Measurements from ENCODE around the gene PCSK2. TPM values are rescaled to one million over a fixed set of nuclear protein-coding genes. Genes with fewer than 3 reads are reported as not detected.

The PCSK2 gene
- total RNA-seq, 3 donors from 2014 or later (not counting 1 experiment from before 2014, with no cell fraction given) = not detected

GRCh38 chr20:17438436-17439039 is 211.7 kb downstream of the PCSK2 start:
- Mint-ChIP-seq H3K27me3 (ENCODE audit: low read depth in 2 of 2) (peaks cover 16 to 29% of the 10 kb centered on the region in 2 donors), H3K36me3 (no peaks in the 10 kb centered on the region), H3K4me1 (no peaks in the 10 kb centered on the region), H3K27ac (no peak overlapping the region), H3K4me3 (no peak overlapping the region), H3K9me3 (no peaks in the 10 kb centered on the region)
- WGBS (ENCODE audit: insufficient coverage) = 80% methylated on average over 9 of the region's 9 CpGs
- DNase-seq (no peak), ATAC-seq (no peak)
- no peak overlapping the region for H3K27ac ChIP-seq (ENCODE audit: low read length)
- intact Hi-C loops (cut with micrococcal nuclease) = no loop called here
- H3K27me3 ChIP-seq (ENCODE audit: control insufficient read depth, insufficient read depth, low read length) = no peaks in the 10 kb centered on the region
- no peaks in the 10 kb centered on the region for H3K4me1 ChIP-seq (ENCODE audit: control insufficient read depth, insufficient read depth, low read length)
- no peak for TF ChIP-seq CTCF (IDR thresholded peaks at IDR 0.05)
- H3K36me3 ChIP-seq (ENCODE audit: control insufficient read depth, insufficient read depth, low read length) = no peaks in the 10 kb centered on the region
- no peak overlapping the region for H3K4me3 ChIP-seq (ENCODE audit: low read length)
- H3K9me3 ChIP-seq (ENCODE audit: control insufficient read depth, insufficient read depth, low read length) = no peaks in the 10 kb centered on the region

- Mint-ChIP-seq H3K27ac (no peak overlapping the region), H3K36me3 (no peaks in the 10 kb centered on the region), H3K4me1 (no peaks in the 10 kb centered on the region), H3K9me3 (no peaks in the 10 kb centered on the region), H3K27me3 (ENCODE audit: low read depth in 2 of 2) (peaks cover 16 to 41% of the 10 kb centered on the region in 2 donors), H3K4me3 (no peak overlapping the region)
- ATAC-seq (no peak), DNase-seq (no peak)
- WGBS (ENCODE audit: insufficient coverage) = 73% methylated on average over 8 of the region's 8 CpGs
- Histone ChIP-seq H3K27ac (ENCODE audit: low read length) (no peak overlapping the region), H3K27me3 (ENCODE audit: control insufficient read depth, insufficient read depth, low read length) (no peaks in the 10 kb centered on the region), H3K9me3 (ENCODE audit: control insufficient read depth, insufficient read depth, low read length) (no peaks in the 10 kb centered on the region), H3K4me1 (ENCODE audit: control insufficient read depth, insufficient read depth, low read length) (no peaks in the 10 kb centered on the region), H3K36me3 (ENCODE audit: control insufficient read depth, insufficient read depth, low read length) (no peaks in the 10 kb centered on the region), H3K4me3 (ENCODE audit: low read length) (no peak overlapping the region)
- intact Hi-C loops (cut with micrococcal nuclease) = no loop called here
- no peak for TF ChIP-seq CTCF (IDR thresholded peaks at IDR 0.05)
These were observed 212.9 kb downstream of the PCSK2 start for GRCh38 chr20:17439616-17440296.

GRCh38 chr20:17441745-17442144 is 214.9 kb downstream of the PCSK2 start:
- intact Hi-C loops (cut with micrococcal nuclease) = no loop called here
- Mint-ChIP-seq H3K27me3 (ENCODE audit: low read depth in 2 of 2) (peaks cover 22 to 41% of the 10 kb centered on the region in 2 donors), H3K36me3 (no peaks in the 10 kb centered on the region), H3K27ac (no peak overlapping the region), H3K9me3 (no peaks in the 10 kb centered on the region), H3K4me3 (no peak overlapping the region), H3K4me1 (no peaks in the 10 kb centered on the region)
- H3K36me3 ChIP-seq (ENCODE audit: control insufficient read depth, insufficient read depth, low read length) = no peaks in the 10 kb centered on the region
- DNase-seq = no peak
- H3K4me1 ChIP-seq (ENCODE audit: control insufficient read depth, insufficient read depth, low read length) = no peaks in the 10 kb centered on the region
- TF ChIP-seq CTCF (IDR thresholded peaks at IDR 0.05) = no peak
- H3K4me3 ChIP-seq (ENCODE audit: low read length) = no peak overlapping the region
- no peak overlapping the region for H3K27ac ChIP-seq (ENCODE audit: low read length)
- no peak for ATAC-seq
- no peaks in the 10 kb centered on the region for H3K27me3 ChIP-seq (ENCODE audit: control insufficient read depth, insufficient read depth, low read length)
- no peaks in the 10 kb centered on the region for H3K9me3 ChIP-seq (ENCODE audit: control insufficient read depth, insufficient read depth, low read length)
- no CpG with 5 or more reads among the region's 1 CpG for WGBS (ENCODE audit: insufficient coverage)
